Sigmoid colon (tissue), 7 donors: ENCODE results near the gene ANKS4B. TPM values are rescaled to one million over a fixed set of nuclear protein-coding genes. Genes with fewer than 3 reads are reported as not detected.

ENCODE experiments used
- DNase-seq: peaks from one replicate; pipeline ENCODE4 v3.0.0-alpha.2; 2019
- H3K27ac ChIP-seq, 4 donors: fragments of 200-600 bp; sonication (generic); one replicate each; pipeline ENCODE4 v1.5.1; 2016 to 2019; ENCODE audit warnings: mild to moderate bottlenecking in 1 of 4
- H3K27me3 ChIP-seq, 3 donors: fragments of 200-600 bp; sonication (generic); one replicate each; pipeline ENCODE4 v1.5.1; 2019; ENCODE audit warnings: mild to moderate bottlenecking in 1 of 3
- H3K36me3 ChIP-seq, 4 donors: fragments of 200-600 bp; sonication (generic); one replicate each; pipeline ENCODE4 v1.5.1; 2016 to 2019
- H3K4me1 ChIP-seq, 4 donors: fragments of 200-600 bp; sonication (generic); one replicate each; pipeline ENCODE4 v1.5.1; 2017 to 2019
- H3K4me3 ChIP-seq, 4 donors: fragments of 200-600 bp; sonication (generic); one replicate each; pipeline ENCODE4 v1.5.1; 2017 to 2019; ENCODE audit warnings: mild to moderate bottlenecking in 2 of 4, moderate library complexity in 1 of 4
- H3K9me3 ChIP-seq, 4 donors: fragments of 200-600 bp in 3 of 4; sonication (generic) in 3 of 4; one replicate each; pipeline versions ENCODE4 v1.5.1 to v1.6.1; 2013 to 2019
- CTCF ChIP-seq, 4 experiments: fragments of 450-650 bp in 3 of 4; fragments of 200-600 bp in 1 of 4; IDR thresholded peaks; one replicate each; pipeline ENCODE4 v1.5.1; 2016 to 2019; ENCODE audit warnings: antibody characterized with exemption in 4 of 4, mild to moderate bottlenecking in 3 of 4, moderate library complexity in 2 of 4
- EP300 ChIP-seq, 4 donors: sonication (generic); formaldehyde crosslinking; IDR thresholded peaks; one replicate each; pipeline ENCODE4 v1.6.1; 2017; ENCODE audit warnings: antibody characterized with exemption in 4 of 4
- POLR2A ChIP-seq, 2 donors: fragments of 450-650 bp; IDR thresholded peaks; one replicate each; pipeline ENCODE4 v1.6.1; 2016; ENCODE audit warnings: antibody characterized with exemption in 2 of 2, mild to moderate bottlenecking in 2 of 2, moderate library complexity in 2 of 2
- POLR2AphosphoS5 ChIP-seq, 4 donors: sonication (generic); formaldehyde crosslinking; IDR thresholded peaks; one replicate each; pipeline ENCODE4 v1.6.1; 2017; ENCODE audit warnings: antibody characterized with exemption in 4 of 4
- WGBS, 2 donors: extraction: QIAGEN DNeasy Blood & Tissue Kit; methylation state at CpG; one replicate each; pipeline ENCODE4 v1.1.7; 2013; 5-methylcytosine and 5-hydroxymethylcytosine counted together
- intact Hi-C: fragments of 100-400 bp; cut with DNase I; formaldehyde crosslinking; loops from one replicate; pipeline ENCODE4 v1.15.1; 2023
- polyA plus RNA-seq, 3 donors: library from polyadenylated mRNA; stranded (reverse); fragments of 200-250 nt; gene quantifications; one replicate each; pipeline ENCODE4 v1.2.3, GENCODE V29; 2013
- total RNA-seq, 4 donors: library from RNA; depleted of rRNA; stranded (reverse); fragments of >200 nt; gene quantifications; one replicate each; pipeline ENCODE4 v1.1.0, GENCODE V29; 2016
- donor health status: healthy with polysubstance abuse.
- donor health status: Bipolar disorder and iron deficiency.
- donor health status: healthy.

ANKS4B gene
- total and polyA plus RNA-seq, 7 donors: 0.28 to 32.4 (median 21.1) TPM; not detected in 3

- intact Hi-C loops: no loop called here
- Histone ChIP-seq H3K4me3 (no peak overlapping the region), H3K9me3 (no peaks in the 10 kb centered on the region), H3K36me3 (no peaks in the 10 kb centered on the region), H3K27me3 (no peaks in the 10 kb centered on the region), H3K4me1 (no peaks in the 10 kb centered on the region), H3K27ac (no peak overlapping the region)
- DNase-seq: no peak
- 81 to 91% methylated on average over 2 of the region's 2 CpGs for WGBS, 2 donors
- no peak for TF ChIP-seq POLR2A (IDR thresholded peaks at IDR 0.05)
- no peak for TF ChIP-seq POLR2AphosphoS5 (IDR thresholded peaks at IDR 0.05)
- TF ChIP-seq CTCF (IDR thresholded peaks at IDR 0.05): no peak
- TF ChIP-seq EP300 (IDR thresholded peaks at IDR 0.05): no peak
Observed at GRCh38 chr16:21228361-21228872, 5.1 kb upstream of the ANKS4B start.

GRCh38 chr16:21233045-21233520 is 416 bp upstream of the ANKS4B start:
- H3K4me3 ChIP-seq: no peak overlapping the region
- no peaks in the 10 kb centered on the region for H3K27me3 ChIP-seq
- no peaks in the 10 kb centered on the region for H3K9me3 ChIP-seq
- intact Hi-C loops: no loop called here
- no peak for DNase-seq
- 86 to 91% methylated on average over 1 of the region's 1 CpG for WGBS, 2 donors
- H3K36me3 ChIP-seq: no peaks in the 10 kb centered on the region
- no peak overlapping the region for H3K27ac ChIP-seq
- H3K4me1 ChIP-seq: no peaks in the 10 kb centered on the region
- TF ChIP-seq POLR2AphosphoS5 (IDR thresholded peaks at IDR 0.05) (no peak), CTCF (IDR thresholded peaks at IDR 0.05) (no peak), POLR2A (IDR thresholded peaks at IDR 0.05) (no peak), EP300 (IDR thresholded peaks at IDR 0.05) (no peak)

- Histone ChIP-seq H3K27me3 (no peaks in the 10 kb centered on the region), H3K4me3 (no peak overlapping the region), H3K9me3 (no peaks in the 10 kb centered on the region), H3K36me3 (no peaks in the 10 kb centered on the region), H3K27ac (no peak overlapping the region), H3K4me1 (no peaks in the 10 kb centered on the region)
- DNase-seq: no peak
- 19 to 61% methylated on average over 3 of the region's 3 CpGs for WGBS, 2 donors
- TF ChIP-seq POLR2AphosphoS5 (IDR thresholded peaks at IDR 0.05) (no peak), EP300 (IDR thresholded peaks at IDR 0.05) (no peak), POLR2A (IDR thresholded peaks at IDR 0.05) (no peak), CTCF (IDR thresholded peaks at IDR 0.05) (no peak)
- intact Hi-C loops: no loop called here
Observed at GRCh38 chr16:21235199-21235585, 1.7 kb downstream of the ANKS4B start.

GRCh38 chr16:21236831-21237230 is 3.3 kb downstream of the ANKS4B start:
- DNase-seq: no peak
- 84% methylated on average over 5 of the region's 5 CpGs for WGBS, 2 donors
- Histone ChIP-seq H3K36me3 (no peaks in the 10 kb centered on the region), H3K27me3 (no peaks in the 10 kb centered on the region), H3K4me3 (no peak overlapping the region), H3K27ac (no peak overlapping the region), H3K9me3 (no peaks in the 10 kb centered on the region), H3K4me1 (no peaks in the 10 kb centered on the region)
- intact Hi-C loops: no loop called here
- TF ChIP-seq POLR2AphosphoS5 (IDR thresholded peaks at IDR 0.05) (no peak), CTCF (IDR thresholded peaks at IDR 0.05) (no peak), EP300 (IDR thresholded peaks at IDR 0.05) (no peak), POLR2A (IDR thresholded peaks at IDR 0.05) (no peak)

GRCh38 chr16:21239646-21240045 is 6.1 kb downstream of the ANKS4B start:
- Histone ChIP-seq H3K4me1 (no peaks in the 10 kb centered on the region), H3K9me3 (no peaks in the 10 kb centered on the region), H3K27me3 (no peaks in the 10 kb centered on the region), H3K27ac (no peak overlapping the region), H3K4me3 (no peak overlapping the region), H3K36me3 (no peaks in the 10 kb centered on the region)
- no peak for DNase-seq
- WGBS, 2 donors: 37 to 73% methylated on average over 4 of the region's 4 CpGs
- intact Hi-C loops: no loop called here
- no peak for TF ChIP-seq CTCF (IDR thresholded peaks at IDR 0.05)
- TF ChIP-seq EP300 (IDR thresholded peaks at IDR 0.05): no peak
- TF ChIP-seq POLR2AphosphoS5 (IDR thresholded peaks at IDR 0.05): no peak
- TF ChIP-seq POLR2A (IDR thresholded peaks at IDR 0.05): no peak
